NCI-H226 (cell line): ENCODE results near the gene CDH22.

Source experiments
- DNase-seq: peaks from one replicate; pipeline ENCODE4 v3.0.0-alpha.2; 2015

Gene CDH22

DNA sequence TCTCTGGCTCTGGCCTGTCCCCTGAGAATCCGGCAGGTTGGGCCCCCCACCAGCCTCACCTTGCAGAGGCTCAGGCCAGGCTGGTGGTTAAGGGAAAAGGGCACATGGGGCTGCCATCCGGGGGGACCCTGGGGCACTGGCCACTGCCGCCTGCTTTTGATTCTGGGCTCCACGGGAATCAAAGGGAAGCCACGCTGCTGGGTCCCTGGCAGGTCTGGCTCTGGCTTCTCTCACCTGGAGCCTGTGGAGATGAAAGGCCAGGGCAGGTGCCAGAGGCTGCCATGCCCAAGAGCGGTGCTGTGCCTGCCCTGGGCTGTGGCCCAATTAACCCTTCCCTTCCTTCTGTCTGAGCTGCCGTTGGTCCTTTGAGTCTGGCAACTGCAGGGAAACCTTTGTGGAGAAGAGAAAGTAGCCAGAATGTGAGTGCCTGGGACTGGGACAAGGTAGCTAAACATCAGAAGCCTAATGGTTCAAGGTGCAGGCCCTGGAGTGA is 9.4 kb upstream of the CDH22 start:
- DNase-seq: no peak

DNA sequence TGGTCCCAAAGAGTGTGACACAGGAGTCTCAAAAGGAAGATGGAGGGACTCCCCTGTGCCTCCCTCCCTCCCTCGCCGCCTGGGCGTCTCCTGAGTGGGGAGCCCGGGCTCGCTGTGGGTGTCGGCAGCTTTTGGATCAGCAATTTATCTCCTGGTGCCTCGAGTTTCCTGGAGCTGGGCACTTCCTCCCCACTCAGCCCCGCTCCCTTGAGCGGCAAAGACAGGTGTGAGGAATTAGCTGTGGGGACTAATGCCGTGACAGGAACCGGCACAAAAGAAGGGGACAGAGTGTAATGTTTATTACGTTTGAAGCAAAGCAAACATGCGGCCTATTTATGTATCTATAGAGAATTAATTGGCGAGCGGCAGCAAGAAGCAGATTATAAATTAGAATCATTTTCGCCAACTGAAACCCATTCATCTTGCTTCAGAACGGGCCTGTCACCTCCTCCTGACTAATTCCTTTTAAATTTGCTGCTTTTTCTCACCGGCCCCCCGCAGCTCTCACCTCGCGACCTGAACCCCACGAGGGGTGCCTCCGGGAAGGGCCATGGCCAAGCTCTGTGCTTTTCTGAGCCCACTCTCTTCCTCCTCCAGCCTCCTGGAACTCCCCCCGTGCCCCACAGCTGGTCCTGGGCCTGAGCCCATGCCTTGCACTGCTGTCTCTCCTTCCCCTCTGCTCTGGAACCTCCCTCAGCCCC is 8.8 kb upstream of the CDH22 start:
- DNase-seq: no peak

DNA sequence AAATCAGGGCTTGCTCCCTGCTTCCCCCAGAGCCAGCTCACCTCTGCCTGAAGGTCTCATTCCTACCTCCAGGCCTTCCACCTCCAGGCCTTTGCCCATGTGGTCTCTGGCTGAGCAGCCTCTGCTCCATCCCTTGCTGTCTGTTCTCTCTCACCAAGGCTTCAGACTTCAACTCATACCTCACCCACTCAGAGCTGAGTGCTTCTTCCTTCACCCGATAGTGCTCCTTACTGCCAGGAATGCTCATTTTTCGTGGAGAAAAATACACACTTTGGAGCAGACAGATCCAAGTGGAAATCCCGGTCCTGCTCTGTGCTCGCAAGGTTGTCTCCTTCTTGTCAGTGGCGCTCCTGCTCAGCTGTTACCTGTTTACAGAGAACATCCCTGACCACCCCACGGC is 7.0 kb upstream of the CDH22 start:
- DNase-seq: no peak

DNA sequence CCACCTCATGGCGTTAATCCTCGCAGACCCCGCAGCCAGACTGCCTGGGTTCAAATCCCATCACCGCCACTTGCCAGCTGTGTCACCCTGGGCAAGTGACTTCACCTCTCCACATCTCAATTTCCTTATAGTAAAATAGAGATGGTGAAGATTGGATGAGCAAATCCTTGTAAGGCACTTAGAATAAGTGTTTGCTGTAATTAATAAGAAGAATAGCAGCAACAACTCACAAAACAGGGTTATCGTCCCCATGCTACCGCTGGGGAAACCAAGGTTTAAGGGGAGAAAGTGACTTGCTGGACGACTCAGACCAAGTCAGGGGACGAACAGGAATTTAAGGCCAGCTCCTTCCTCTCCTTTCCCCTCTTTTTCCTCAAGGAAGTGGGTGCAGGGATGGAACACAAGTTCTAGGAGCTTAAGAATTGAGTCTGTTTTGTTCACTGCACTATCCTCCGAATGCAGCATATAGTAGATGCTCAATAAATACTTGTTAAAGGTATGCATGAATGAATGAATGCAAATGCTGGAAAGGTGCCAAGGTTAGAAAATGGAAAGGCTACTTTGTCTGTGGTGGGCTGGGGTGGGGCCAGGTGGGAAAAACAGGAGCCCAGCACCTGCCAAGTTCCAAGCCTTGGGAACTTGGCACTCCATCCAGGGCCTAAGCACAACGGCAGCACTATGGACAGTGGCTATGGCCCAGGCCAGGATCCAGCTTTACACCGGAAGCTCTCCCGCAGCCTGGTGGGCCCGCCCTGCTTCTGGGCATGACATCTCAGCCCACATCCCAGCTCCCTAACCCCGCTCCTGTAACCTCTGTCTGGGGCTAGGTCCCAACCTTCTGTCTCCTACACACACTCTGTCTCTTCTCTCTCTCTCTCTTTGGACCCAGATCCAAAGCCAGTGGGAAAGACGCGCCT is 4.9 kb upstream of the CDH22 start:
- DNase-seq: no peak

DNA sequence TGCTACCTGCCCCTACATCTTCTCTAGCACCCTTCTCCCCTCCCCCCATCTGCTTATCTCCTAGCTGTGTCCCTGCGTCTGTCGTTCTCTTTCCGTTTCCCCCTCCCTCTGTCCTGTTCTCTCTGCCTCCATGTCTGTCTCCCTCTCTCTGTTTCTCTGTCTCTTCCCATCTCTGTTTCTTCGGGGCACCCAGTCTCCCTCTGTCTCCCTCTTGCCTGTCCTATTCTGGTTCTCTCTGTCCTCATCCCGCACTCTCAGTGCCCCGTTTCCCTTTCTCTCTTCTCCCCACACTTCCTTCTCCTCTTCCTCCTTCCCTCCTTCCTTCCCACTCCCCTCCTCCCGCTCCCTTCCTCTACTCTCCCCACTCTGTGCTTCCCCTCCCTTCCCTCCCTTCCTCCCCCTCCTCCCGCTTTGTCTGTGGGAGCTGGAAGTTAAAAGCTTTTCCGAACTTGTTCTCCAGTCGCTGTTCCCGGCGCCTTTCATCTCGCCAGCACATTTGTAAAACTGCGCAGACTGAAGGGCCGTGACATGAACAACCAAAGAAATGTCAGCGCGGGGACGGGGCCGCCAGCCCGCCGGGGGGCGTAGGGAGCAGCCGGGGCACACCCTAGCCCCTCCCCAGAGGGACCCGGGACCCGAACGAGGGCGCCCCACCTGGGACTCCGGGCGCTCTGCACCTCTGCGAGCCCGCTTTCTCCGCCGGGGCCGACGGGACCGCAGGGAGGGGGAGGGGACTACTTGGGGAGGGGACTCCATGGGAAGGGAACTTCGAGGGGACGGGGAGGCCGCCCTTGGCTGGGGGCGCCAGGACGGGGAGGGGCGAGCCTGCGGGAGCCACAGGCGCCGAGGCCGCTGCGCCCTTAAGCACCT is 4.0 kb upstream of the CDH22 start:
- no peak for DNase-seq

DNA sequence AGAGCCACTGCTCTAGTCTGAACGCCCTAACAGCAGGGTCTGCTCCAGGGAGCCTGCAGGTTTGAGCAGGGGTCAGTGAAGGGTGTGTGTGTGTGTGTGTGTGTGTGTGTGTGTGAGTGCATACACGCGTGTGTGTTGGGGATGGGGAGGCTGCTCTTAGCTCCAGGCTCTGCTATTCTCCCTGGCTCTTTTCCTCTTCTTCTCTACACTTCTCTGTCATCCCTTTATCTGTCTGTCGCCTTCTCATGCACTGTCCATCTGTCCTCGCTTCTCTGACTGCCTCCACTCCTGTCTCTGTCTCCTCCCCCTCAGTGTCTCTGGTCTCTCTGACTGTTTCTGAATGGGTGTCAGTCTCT is 3.4 kb upstream of the CDH22 start:
- DNase-seq: no peak

DNA sequence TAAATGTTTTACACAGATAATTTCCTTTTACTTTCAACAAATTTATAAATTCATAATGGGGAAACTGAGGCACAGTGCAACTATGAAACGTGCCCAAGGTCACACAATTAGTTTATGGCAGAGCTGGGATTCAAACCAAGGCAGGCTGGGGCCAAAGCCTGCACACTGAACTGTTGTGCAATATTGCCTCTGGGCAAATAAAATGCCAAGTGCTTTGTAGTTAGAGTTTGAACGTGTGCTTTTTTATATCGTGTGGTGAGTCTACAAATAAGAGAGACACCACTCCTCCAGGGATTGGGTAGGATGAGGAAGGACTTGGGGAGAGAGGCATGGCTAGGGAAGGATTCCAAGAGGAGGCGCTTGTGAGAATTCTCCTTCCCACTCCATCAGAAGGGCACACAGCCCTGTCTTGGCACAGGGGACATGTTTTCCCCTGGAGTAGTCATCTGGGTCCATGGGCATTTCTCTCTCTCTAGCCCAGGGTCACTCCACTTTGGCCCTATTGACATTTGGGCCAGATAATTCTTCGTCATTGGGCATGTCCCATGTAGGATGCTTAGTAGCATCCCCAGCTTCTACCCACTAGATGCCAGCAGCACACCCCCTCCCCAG is 2.8 kb upstream of the CDH22 start:
- peak; percentile 52 for DNase-seq

DNA sequence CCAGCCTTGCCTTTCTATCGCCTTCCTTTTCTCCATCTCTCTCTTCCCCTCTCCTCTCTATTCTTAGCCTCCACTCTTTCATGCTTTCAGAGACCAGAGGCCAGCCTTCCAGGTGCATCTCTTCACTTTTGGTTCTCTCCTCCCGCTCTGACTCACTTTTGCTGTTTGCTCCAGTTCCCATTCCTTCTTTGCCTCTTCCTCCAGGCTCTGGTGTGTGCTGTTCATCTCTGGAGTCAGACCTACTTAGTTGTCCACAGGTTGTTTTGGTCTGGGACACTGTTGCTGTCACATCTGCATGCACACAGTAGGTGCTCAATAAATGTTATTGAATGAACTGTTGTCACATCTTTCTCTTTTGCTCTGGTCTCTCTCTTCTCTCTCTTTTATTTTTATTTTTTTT is 1.6 kb upstream of the CDH22 start:
- no peak for DNase-seq

DNA sequence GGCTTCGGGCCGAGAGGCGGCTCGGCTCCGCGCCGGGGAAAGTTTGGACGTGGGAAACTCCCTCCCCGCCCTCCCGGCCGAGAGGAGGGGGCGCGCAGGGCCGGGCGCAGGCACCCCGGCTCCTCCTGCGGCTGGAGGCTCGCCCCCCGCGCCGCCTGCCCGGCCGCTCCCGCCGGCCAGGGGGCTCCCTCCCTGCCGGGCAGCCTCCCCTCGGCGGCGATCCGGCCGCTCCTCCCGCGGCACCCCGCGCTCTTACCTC is 370 bp downstream of the CDH22 start:
- no peak for DNase-seq

DNA sequence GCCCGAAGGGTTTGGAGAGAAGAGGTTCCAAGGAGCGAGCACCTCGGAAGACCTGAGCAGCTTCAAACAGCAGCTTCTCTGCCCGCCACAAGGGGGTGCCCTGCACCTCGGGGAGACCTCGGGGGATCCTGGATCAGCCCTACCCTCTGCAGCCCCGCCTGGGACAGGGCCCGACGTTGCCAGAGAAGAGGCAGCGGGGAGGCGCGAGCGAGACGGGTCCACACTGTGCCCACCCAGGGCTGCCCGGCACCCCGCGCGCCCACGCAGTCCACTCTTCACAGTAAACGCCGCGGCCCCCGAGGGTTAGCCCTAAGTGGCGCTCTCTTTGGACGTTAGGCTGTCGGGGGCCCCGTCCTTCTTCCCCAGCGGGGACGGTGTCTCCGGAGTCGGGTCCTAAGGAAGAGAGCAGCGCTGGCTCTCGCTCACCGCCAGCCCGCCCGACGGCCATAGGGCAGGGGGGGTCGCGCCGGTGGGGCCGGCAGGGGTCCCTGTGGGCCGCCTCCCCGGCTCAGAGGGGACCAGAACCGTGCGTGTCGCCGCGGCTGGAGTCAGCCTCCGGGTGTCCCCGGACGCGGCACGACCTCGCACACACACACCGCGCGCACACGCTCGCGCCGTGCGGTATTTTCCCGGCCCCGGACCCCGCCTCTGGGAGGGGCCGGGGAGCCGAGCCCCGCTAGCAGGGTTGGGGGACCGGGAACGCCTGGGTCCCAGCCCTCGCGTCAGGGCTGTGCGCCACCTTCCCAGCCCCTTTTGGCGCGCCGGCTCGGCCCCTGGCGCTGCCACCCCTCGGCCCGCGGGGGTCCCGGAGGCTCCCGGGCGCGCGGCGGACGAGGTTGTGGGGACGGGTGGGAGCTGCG is 929 bp downstream of the CDH22 start:
- peak; percentile 20 for DNase-seq

DNA sequence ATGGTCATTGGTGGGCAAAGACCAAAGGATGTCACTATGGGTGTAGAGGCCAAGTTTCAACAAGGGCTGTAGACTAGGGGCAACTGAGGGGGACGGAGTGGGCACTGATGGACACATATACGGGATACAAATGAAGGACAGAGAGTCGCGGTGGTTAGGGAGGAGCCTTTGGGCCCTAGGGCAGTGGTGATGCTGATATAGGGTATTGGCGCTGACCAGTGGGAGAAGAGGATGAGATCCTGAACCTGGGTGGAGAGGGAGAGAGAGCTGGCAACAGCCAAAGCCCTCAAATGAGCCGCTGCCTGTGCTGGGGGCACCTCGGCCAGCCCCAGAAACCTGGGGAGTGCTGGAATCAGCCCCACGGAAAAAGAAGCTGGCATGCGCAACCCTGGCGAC is 1.6 kb downstream of the CDH22 start:
- DNase-seq: no peak

DNA sequence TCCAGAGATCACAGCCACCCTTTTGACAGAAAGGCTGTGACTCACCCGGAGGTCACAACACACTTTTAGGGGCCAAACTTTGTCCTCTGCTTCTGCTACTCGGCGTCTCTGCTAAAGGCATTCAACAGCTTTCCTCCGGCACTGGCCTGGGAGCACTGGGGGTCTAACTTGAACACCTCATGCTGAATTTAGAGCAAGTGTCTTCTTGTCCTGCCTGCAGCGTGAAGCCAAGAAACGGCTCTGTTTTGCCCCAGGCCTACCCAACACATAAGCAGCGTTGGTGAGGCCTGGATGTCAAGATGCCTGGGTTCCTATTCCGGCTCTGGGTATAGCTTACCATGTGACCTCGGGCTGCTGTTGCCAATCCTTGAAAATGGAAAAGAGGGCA is 2.3 kb downstream of the CDH22 start:
- DNase-seq: no peak

DNA sequence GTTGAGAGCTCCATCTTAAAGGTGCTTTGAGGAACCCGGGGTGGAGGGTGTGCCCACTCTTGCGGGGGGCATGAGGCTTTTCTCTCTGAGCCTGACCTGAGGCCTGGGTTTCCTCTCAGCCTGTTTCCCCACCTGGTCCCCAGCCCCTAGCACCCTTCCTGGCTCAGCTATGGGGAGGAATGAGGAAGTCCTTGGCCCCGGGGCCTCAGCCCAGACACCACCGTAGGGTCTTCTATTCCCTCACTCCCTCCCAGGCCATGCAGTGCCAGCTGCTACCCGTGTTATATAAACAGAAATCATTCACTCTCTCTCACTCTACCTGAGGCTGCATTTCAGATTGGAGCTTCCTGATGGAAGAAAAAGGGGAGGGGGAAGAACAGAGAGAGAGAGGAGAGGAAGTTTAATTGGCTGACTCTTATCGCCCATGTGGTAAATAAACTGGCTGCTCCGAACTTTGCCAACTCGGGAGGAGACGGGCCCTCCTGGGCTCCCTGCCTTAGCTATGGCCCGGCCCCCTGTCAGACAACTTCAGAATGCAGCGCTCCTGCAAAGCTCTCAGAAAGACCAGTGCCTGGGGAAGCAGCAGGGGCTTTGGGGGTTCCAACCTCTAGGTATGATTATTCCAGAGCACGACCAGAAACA is 2.8 kb downstream of the CDH22 start:
- no peak for DNase-seq

DNA sequence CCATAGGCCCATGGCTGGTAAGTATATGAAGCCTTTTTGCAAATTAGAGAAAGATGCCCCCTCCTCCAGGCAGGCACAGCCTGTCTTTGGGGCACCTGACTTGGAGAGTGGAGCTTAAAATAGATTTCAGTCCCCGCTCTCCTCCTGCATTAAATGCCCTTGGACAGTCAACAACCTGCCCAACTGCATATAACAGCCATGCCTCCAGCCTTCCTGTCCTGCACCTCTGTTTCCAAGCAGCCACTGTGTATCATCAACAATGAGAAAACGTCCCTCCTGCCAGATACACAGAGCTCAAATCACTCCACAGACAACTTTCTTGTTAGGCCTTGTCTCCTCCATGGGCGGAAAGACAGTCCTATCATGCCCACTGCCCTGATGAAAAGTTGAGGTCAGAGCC is 3.4 kb downstream of the CDH22 start:
- DNase-seq: no peak

DNA sequence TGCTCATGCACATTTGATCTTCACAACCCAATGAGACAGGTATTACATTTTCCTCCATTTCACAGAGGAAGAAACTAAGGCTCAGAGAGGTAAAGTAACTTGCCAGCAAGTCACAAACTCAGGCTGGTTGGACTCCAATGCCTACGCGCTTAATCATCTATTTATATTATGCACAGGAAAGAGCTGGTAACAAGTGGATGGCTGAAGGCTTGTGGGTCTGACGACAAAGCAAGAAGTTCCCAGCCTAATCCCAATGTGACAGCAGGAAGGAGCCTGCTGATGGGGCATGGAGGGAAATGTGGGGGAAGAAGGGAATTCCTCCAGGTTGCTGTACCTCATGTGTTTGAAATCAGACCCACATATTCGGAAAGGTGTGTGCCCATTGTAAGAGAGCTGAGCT is 3.9 kb downstream of the CDH22 start:
- no peak for DNase-seq

DNA sequence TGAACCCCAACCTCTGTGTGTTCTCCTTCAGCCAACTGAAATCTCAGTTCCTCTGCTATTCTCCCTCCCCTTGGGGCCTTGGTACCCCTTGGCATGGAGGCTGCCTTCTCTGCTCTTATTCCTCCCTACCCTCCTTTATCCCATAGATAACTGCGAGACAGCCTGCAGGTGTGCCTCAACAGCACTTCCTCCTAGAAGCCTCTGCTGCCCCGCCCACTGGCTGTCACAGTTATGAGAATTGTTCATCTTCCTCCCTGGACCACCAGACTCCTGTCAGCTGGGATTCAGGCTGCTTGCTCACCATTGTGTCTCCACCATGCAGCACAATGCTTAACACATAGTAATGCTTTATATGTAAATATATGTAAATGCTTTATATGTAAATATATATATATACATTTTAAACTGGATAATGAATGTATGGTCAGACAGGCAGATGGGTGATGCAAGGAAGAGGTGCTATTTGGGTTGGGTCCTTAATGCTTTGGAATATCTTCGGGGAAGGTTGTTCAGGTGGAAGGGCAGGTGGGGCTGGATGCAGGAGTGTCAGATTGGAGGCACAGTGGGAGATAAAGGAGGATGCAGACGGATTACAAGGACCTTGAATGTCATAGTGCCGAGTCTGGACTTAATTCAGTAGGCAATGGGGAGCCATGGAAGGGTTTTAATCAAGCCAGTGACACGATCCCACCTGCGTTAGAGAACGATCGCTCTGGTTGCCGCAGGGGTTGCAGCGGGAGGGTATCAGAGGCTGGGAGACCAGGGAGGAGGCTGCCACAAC is 4.9 kb downstream of the CDH22 start:
- DNase-seq: no peak

DNA sequence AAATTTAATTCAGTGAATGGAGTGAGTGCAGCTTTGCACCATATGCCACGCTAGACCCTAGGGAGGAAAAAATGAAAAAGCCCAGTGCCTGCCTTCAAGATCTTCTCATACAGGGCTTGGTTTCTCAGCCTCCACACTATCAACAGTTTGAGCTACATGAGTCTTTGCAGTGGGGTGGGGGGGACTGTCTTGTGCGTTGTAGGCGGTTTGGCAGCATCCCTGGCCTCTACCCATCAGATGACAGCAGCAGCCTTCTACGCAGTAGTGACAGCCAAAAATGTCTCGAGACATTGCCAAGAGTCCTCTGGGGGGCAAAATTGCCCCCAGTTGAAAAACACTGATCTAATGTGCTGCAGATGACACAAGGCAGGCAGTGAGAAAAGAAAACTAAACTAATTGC is 6.2 kb downstream of the CDH22 start:
- no peak for DNase-seq

DNA sequence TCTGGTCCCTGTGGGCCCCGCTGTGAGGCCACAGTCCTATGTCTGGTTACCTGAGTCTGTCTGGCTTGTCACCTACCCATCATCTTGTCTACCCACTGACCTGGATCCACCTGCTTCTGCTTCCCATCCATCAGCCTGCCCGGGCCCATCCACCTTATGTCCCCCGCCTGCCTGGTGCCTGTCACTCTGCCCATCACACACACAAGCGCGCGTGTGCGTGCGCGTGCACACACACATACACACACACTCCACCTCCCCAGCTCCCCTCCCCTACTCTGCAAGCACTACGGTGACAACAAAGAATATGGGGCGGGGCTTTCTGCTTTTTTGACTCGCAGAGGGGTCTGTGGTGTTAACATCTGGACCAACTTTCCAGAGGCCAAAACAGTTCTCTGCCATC is 8.0 kb downstream of the CDH22 start:
- DNase-seq: no peak

DNA sequence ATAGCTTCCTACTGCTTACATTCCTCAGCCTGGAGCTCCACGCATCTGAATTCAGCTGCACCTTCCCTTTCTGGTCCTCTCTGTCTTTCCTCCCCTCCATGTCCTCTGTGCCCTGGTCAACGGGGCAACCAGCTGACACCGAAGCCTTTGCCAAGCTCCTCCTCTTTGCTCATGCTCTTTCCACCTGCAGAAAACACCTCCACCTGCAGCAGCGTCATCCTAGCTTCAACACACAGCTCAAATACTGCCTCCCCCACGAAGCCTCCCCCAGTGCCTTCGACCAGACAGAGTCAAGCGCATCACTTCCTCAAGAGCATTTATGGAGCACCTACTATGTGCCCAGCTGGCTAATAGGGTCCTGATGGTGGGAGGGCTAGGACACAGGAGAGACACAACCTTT is 9.2 kb downstream of the CDH22 start:
- no peak for DNase-seq

DNA sequence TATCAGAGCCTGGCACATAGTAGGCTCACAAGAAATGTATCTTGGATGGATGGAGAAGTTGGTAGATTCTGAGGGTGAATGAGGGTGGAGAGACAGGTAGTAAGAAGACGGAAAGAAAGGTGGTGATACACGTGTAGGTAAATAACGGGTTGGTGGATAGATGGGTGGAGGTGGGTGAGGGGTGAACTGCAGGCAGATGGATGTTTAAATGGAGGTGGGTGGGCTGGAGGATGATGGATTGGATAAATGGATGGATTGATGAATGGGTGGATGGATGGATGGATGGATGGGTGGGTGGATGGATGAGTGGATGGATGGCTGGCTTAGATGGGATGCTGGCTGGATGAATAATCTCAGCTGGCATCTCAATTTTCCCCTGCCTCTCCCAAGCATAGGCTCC is 9.9 kb downstream of the CDH22 start:
- no peak for DNase-seq
